Testis (tissue), 2 donors: Measurements from ENCODE around the gene NPHP4.

Experiments used
- CTCF ChIP-seq, 3 experiments: fragments of 450-650 bp in 2 of 3; fragments of 200-600 bp in 1 of 3; sonication (generic) in 1 of 3; IDR thresholded peaks; one replicate each; pipeline ENCODE4 v1.5.1; 2016 to 2019; ENCODE audit warnings: antibody characterized with exemption in 3 of 3, mild to moderate bottlenecking in 2 of 3, moderate library complexity in 1 of 3
- POLR2A ChIP-seq: fragments of 450-650 bp; IDR thresholded peaks from one replicate; pipeline ENCODE4 v1.6.1; 2017; ENCODE audit warnings: antibody characterized with exemption, mild to moderate bottlenecking, moderate library complexity

GRCh38 chr1:5828308-5828935, 163.8 kb downstream of the NPHP4 start:
- no peak for TF ChIP-seq CTCF (IDR thresholded peaks at IDR 0.05)
- TF ChIP-seq POLR2A = no peak
